PFSK-1 (cell line): Measurements from ENCODE around the gene FAM171A1.

Experiments used
- FOXP2 ChIP-seq: optimal IDR thresholded peaks from 2 replicates; pipeline ENCODE3; 2011; ENCODE audit warnings: borderline replicate concordance, control low read depth, inconsistent platforms; ENCODE audit not compliant: insufficient read depth; ENCODE audit errors: extremely low read length, extremely low read depth
- POLR2AphosphoS5 ChIP-seq: IDR thresholded peaks from 2 replicates; pipeline ENCODE4 v1.6.1; 2012; ENCODE audit warnings: low read depth, mild to moderate bottlenecking, control low read depth, low read length, moderate library complexity
- SIN3A ChIP-seq: IDR thresholded peaks from 2 replicates; pipeline ENCODE4 v1.6.1; 2012; ENCODE audit warnings: mild to moderate bottlenecking, low read length, moderate library complexity, borderline replicate concordance; ENCODE audit not compliant: insufficient read depth

DNA sequence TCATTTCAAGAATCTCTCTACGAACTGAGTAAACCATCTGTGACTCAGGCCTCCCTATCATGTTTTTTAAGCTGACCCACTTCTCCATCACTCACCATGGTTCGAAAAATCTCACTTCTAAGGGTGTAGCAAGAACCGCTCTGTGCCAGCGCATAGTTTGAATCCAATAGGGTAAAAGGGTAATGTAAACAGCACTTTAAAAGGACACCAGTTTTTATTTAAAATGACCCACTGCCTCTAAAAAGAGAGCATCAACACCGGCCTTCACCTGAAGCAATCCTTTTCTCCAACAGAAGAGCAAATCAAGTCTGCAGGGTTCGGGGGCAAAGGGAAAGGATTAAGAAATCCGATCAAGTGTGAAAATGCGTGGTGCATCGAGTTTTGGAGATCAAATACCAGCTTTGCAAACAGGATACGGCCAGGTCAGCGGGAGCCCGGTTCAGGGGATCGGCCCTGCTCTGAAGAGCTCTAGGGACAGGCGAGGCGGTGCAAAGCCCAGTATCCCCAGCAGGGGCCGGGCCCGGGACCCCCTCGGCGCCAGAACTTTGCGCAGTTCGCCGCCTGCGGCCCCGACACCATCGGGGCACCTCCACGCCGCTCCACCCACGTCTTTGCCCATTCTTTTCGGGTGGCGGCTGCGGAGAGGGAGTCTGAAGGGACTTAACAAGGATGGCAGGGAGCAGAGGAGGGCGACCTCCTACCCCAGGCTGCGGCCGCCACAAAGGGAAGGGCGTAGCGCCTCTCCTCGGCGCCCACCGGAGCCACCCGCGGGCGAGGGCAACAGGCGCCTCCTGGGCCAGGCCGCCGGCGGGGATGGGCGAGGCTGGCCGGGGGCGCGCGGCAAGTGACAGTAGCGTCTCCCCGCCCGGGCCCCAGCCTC is 203.4 kb downstream of the FAM171A1 start:
- TF ChIP-seq POLR2AphosphoS5 (no peak), FOXP2 (no peak), SIN3A (no peak)
